OCI-M2 (cell line): ENCODE measurements around the gene ELFN1.
"Not testable (repeated sequence)": the region's sequence is repeated elsewhere in the genome, so short reads cannot be mapped to it uniquely, and the experiment has no call there.

Experiments used
- DNase-seq: peaks from one replicate; lab custom pipeline; 2025; ENCODE audit not compliant: unreplicated experiment; lab: John Stamatoyannopoulos, UW

ELFN1 gene

GRCh38 chr7:1752111-1752510 lies 82.0 kb downstream of the ELFN1 start:
- no peak for DNase-seq

GRCh38 chr7:1752771-1753563 lies 82.9 kb downstream of the ELFN1 start:
- DNase-seq = no peak

GRCh38 chr7:1753564-1753867 lies 83.4 kb downstream of the ELFN1 start:
- DNase-seq = no peak

- no peak for DNase-seq
Observed at GRCh38 chr7:1754345-1754908, 84.3 kb downstream of the ELFN1 start.

GRCh38 chr7:1755783-1756625 lies 85.9 kb downstream of the ELFN1 start:
- no peak for DNase-seq

- no peak for DNase-seq
Observed at GRCh38 chr7:1757601-1758000, 87.5 kb downstream of the ELFN1 start.

GRCh38 chr7:1758028-1758858 lies 88.2 kb downstream of the ELFN1 start:
- DNase-seq = no peak

- no peak for DNase-seq
Observed at GRCh38 chr7:1758859-1759521, 88.9 kb downstream of the ELFN1 start.

- DNase-seq = no peak
Observed at GRCh38 chr7:1761097-1761496, 91.0 kb downstream of the ELFN1 start.

GRCh38 chr7:1761774-1762173 lies 91.7 kb downstream of the ELFN1 start:
- DNase-seq = no peak

GRCh38 chr7:1762238-1762945 lies 92.3 kb downstream of the ELFN1 start:
- no peak for DNase-seq

GRCh38 chr7:1763033-1763432 lies 93.0 kb downstream of the ELFN1 start:
- no peak for DNase-seq

- not testable (repeated sequence) for DNase-seq
Observed at GRCh38 chr7:1763911-1764310, 93.8 kb downstream of the ELFN1 start.

GRCh38 chr7:1765336-1765735 lies 95.3 kb downstream of the ELFN1 start:
- no peak for DNase-seq

- DNase-seq = no peak
Observed at GRCh38 chr7:1767524-1767923, 97.4 kb downstream of the ELFN1 start.

- no peak for DNase-seq
Observed at GRCh38 chr7:1768832-1769231, 98.8 kb downstream of the ELFN1 start.

- DNase-seq = no peak
Observed at GRCh38 chr7:1769286-1770200, 99.5 kb downstream of the ELFN1 start.

- DNase-seq = no peak
Observed at GRCh38 chr7:1770331-1770730, 100.3 kb downstream of the ELFN1 start.

- DNase-seq = no peak
Observed at GRCh38 chr7:1775389-1775788, 105.3 kb downstream of the ELFN1 start.
